SKM-1 treated with dmso at 0.1 percent for 144 hours (cell line): ENCODE data around the gene CYS1.
A peak's percentile ranks its signal among the peaks of the same experiment; 100 is the strongest.
"Not testable (repeated sequence)": the region's sequence is repeated elsewhere in the genome, so short reads cannot be mapped to it uniquely, and the experiment has no call there.

Experiments used
- DNase-seq: peaks from one replicate; lab custom pipeline; 2025; ENCODE audit not compliant: unreplicated experiment; lab: John Stamatoyannopoulos, UW

CYS1 gene

GRCh38 chr2:10032746-10033105, 47.5 kb downstream of the CYS1 start:
- no peak for DNase-seq

- no peak for DNase-seq
These were observed 48.1 kb downstream of the CYS1 start for GRCh38 chr2:10031886-10032745.

- DNase-seq, result not testable (repeated sequence)
These were observed 49.4 kb downstream of the CYS1 start for GRCh38 chr2:10030798-10031197.

GRCh38 chr2:10030311-10030736, 49.9 kb downstream of the CYS1 start:
- DNase-seq, result no peak

GRCh38 chr2:10029875-10030223, 50.4 kb downstream of the CYS1 start:
- no peak for DNase-seq

GRCh38 chr2:10028988-10029874, 51.0 kb downstream of the CYS1 start:
- DNase-seq, result peak; percentile 61

GRCh38 chr2:10028407-10028987, 51.7 kb downstream of the CYS1 start:
- no peak for DNase-seq

GRCh38 chr2:10027660-10028330, 52.4 kb downstream of the CYS1 start:
- no peak for DNase-seq

GRCh38 chr2:10026940-10027569, 53.2 kb downstream of the CYS1 start:
- DNase-seq, result no peak

- no peak for DNase-seq
These were observed 57.1 kb downstream of the CYS1 start for GRCh38 chr2:10022966-10023662.

GRCh38 chr2:10022445-10022844, 57.8 kb downstream of the CYS1 start:
- no peak for DNase-seq

- no peak for DNase-seq
These were observed 58.2 kb downstream of the CYS1 start for GRCh38 chr2:10022041-10022421.

GRCh38 chr2:10019602-10020400, 60.4 kb downstream of the CYS1 start:
- DNase-seq, result peak; percentile 24

- DNase-seq, result peak; percentile 39
These were observed 61.0 kb downstream of the CYS1 start for GRCh38 chr2:10019174-10019573.

- no peak for DNase-seq
These were observed 62.8 kb downstream of the CYS1 start for GRCh38 chr2:10017313-10017941.

GRCh38 chr2:10016802-10017258, 63.4 kb downstream of the CYS1 start:
- DNase-seq, result no peak

GRCh38 chr2:10016001-10016801, 64.0 kb downstream of the CYS1 start:
- DNase-seq, result no peak
